ENCODE data around the gene CLHC1.

- TF ChIP-seq CTCF (IDR thresholded peaks at IDR 0.05; ENCODE audit: insufficient read depth, low read length) (no peak), REST (IDR thresholded peaks at IDR 0.05; ENCODE audit: insufficient replicate concordance, low read depth) (no peak)
Observed at GRCh38 chr2:55160422-55160821, 71.7 kb downstream of the CLHC1 start.

All from HL-60 (cell line).